OCI-LY1 (cell line): ENCODE results near the gene PLEKHG4.

Experiments
- H2AFZ ChIP-seq: fragments of 200-600 bp; sonication (generic), shearing (Covaris generic); 2 replicates; pipeline ENCODE4 v1.6.0; 2014; ENCODE audit warnings: antibody characterized with exemption, mild to moderate bottlenecking, low read length
- H3F3A ChIP-seq: fragments of 200-600 bp; sonication (generic), shearing (Covaris generic); 2 replicates; pipeline ENCODE4 v1.6.0; 2014; ENCODE audit warnings: mild to moderate bottlenecking, antibody characterized with exemption, low read length, moderate library complexity; ENCODE audit not compliant: insufficient read depth
- H3K27ac ChIP-seq: fragments of 200-600 bp; sonication (generic); 2 replicates; pipeline ENCODE4 v1.5.1; 2014; ENCODE audit warnings: low read length, mixed run types, mild to moderate bottlenecking, low read depth; ENCODE audit not compliant: poor library complexity, severe bottlenecking
- H3K27me3 ChIP-seq: fragments of 200-600 bp; sonication (generic); 2 replicates; pipeline ENCODE4 v1.6.0; 2014; ENCODE audit warnings: antibody characterized with exemption, mild to moderate bottlenecking, low read length, moderate library complexity; ENCODE audit not compliant: insufficient read depth
- H3K36me3 ChIP-seq: fragments of 200-600 bp; sonication (generic); 2 replicates; pipeline ENCODE4 v1.6.1; 2014; ENCODE audit warnings: mild to moderate bottlenecking, antibody characterized with exemption, low read length, moderate library complexity, mixed read lengths; ENCODE audit not compliant: insufficient read depth
- H3K4me1 ChIP-seq: fragments of 200-600 bp; sonication (generic); 2 replicates; pipeline ENCODE4 v1.5.1; 2014; ENCODE audit warnings: mild to moderate bottlenecking, low read length, moderate library complexity; ENCODE audit not compliant: insufficient read depth, severe bottlenecking
- H3K4me2 ChIP-seq: fragments of 200-600 bp; sonication (generic), shearing (Covaris generic); 2 replicates; pipeline ENCODE4 v1.6.1; 2014; ENCODE audit warnings: low read length
- H3K4me3 ChIP-seq: fragments of 200-600 bp; sonication (generic); 2 replicates; pipeline ENCODE4 v1.5.1; 2014; ENCODE audit warnings: low read length, low read depth, mild to moderate bottlenecking, mixed read lengths; ENCODE audit not compliant: poor library complexity, severe bottlenecking
- H3K79me2 ChIP-seq: fragments of 200-600 bp; shearing (Covaris generic); 2 replicates; pipeline ENCODE4 v1.6.1; 2016; ENCODE audit warnings: mixed run types, low read length, mixed read lengths; ENCODE audit not compliant: insufficient read depth
- H3K9ac ChIP-seq: fragments of 200-600 bp; sonication (generic), shearing (Covaris generic); 2 replicates; pipeline ENCODE4 v1.6.1; 2014; ENCODE audit warnings: mild to moderate bottlenecking, low read length, mixed read lengths
- H3K9me2 ChIP-seq: fragments of 200-600 bp; sonication (generic), shearing (Covaris generic); 2 replicates; pipeline ENCODE4 v1.6.1; 2014; ENCODE audit warnings: low read depth, mild to moderate bottlenecking, low read length, mixed read lengths
- H3K9me3 ChIP-seq: fragments of 200-600 bp; shearing (Covaris generic); 2 replicates; pipeline ENCODE4 v1.6.1; 2014; ENCODE audit warnings: low read length, mixed read lengths
- H4K20me1 ChIP-seq: fragments of 200-600 bp; sonication (generic), shearing (Covaris generic); 2 replicates; pipeline ENCODE4 v1.6.0; 2016; ENCODE audit warnings: mild to moderate bottlenecking, low read length; ENCODE audit not compliant: insufficient read depth
- CTCF ChIP-seq: fragments of 200-600 bp; sonication (generic), shearing (Covaris generic); IDR thresholded peaks from 2 replicates; pipeline ENCODE4 v1.5.1; 2017; ENCODE audit warnings: mild to moderate bottlenecking, antibody characterized with exemption, low read length, moderate library complexity, mixed read lengths
- EZH2 ChIP-seq: fragments of 200-600 bp; sonication (generic), shearing (Covaris generic); IDR thresholded peaks from 2 replicates; pipeline ENCODE4 v1.8.0; 2017; ENCODE audit warnings: borderline replicate concordance, mixed run types, mild to moderate bottlenecking, antibody characterized with exemption, low read length, moderate library complexity, mixed read lengths

The PLEKHG4 gene

DNA sequence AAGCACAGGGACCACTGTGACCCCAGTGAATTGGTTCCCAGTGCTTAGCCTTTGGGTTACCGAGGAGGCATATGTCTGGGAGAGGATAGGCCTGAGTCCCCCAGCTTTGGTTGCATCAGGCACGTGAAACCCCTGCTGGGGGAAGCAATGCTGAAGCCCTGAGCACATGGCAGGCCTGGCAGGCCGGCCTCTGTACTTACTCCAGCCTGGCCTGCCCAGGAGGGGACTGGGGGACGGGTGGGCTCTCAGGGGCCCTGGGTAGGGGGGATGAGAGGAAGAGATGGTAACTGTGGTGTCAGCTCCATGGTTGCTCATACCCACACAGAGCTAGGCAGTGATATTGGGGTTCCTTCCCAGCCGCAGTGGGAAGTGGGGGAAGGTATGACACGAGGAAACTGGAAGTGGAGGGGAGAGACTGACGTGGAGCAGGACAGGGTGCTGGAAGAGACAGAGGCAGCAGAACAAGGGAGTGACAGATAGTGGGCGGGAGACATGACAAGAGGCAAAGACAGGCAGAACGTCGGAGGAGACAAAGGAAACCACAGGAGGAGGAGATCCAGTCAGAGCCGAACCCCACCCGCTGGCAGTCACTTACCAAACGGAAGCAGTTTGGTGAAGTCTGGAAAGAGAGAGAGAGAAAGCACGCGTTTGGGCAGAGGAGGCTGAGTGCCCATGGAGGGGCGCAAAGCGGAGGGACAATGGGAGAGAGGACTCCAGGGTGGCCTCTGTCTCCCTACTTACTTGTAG is 43.3 kb upstream of the PLEKHG4 start:
- no peak overlapping the region; the same call in 1 of the 2 replicates for H3K4me2 ChIP-seq
- TF ChIP-seq CTCF (no peak), EZH2 (no peak)

DNA sequence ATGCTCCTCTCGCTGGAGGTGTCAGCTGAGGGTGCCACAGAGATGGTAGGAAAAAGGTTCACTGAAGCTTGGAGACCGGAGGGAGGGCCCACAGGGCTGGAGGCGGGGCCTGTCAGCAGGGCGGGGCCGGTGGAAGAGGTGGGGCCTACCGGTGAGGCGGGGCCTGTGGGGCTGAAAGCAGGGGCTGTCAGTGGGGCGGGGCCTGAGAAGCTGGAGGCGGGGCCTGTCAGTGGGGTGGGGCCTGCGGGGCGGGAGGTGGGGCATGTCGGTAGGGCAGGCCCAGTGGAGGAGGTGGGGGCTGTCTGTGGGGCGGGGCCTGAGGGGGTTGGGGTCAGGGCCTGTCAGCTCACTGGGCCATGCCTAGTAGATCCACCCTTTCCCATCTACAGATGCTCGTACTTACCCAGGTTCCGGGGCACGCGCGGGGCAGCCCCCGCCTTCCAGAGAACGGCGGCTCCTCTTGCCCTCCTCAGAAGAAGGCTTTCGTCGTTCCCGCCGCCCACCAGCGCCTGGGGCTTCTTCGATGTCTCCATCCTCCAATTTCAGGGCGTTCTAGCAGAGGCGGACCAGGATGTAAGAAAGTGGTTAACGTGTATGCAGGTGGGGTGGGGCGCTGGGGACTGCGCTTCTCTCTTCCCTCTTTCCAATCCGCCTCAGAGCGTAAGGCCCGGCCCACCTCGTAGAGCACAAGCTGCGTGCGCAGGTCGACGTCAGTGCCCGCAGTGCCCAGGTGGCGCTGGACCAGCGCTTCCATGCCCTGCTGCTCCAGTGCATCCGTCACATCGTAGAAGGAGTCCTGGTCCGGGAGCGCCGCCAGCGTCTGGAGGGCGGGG is 42.6 kb upstream of the PLEKHG4 start:
- H3K27me3 ChIP-seq: no peaks in the 10 kb centered on the region
- no peak overlapping the region for H3K9ac ChIP-seq
- TF ChIP-seq EZH2 (no peak), CTCF (no peak)
- H2AFZ ChIP-seq: no peak overlapping the region
- no peak overlapping the region for H3K4me3 ChIP-seq
- H3K9me2 ChIP-seq: no peaks in the 10 kb centered on the region
- H3K27ac ChIP-seq: no peak overlapping the region
- H3K79me2 ChIP-seq: no peaks in the 10 kb centered on the region
- H3K4me1 ChIP-seq: no peaks in the 10 kb centered on the region
- no peaks in the 10 kb centered on the region for H4K20me1 ChIP-seq
- H3K36me3 ChIP-seq: peaks cover 6% of the 10 kb centered on the region
- H3K9me3 ChIP-seq: no peaks in the 10 kb centered on the region
- no peaks in the 10 kb centered on the region for H3F3A ChIP-seq
- H3K4me2 ChIP-seq: no peak overlapping the region

More for the DNA sequence above, 43.3 kb upstream of the PLEKHG4 start:
- Histone ChIP-seq H3K4me3 (no peak overlapping the region), H3K9me2 (no peaks in the 10 kb centered on the region), H3K27me3 (no peaks in the 10 kb centered on the region), H3K36me3 (peaks cover 13% of the 10 kb centered on the region), H3K4me1 (no peaks in the 10 kb centered on the region), H3K27ac (no peak overlapping the region), H4K20me1 (no peaks in the 10 kb centered on the region), H3K9ac (no peak overlapping the region), H3K79me2 (no peaks in the 10 kb centered on the region), H3F3A (no peaks in the 10 kb centered on the region), H2AFZ (no peak overlapping the region), H3K9me3 (no peaks in the 10 kb centered on the region)

- Histone ChIP-seq H4K20me1 (no peaks in the 10 kb centered on the region), H3K36me3 (peaks cover 4% of the 10 kb centered on the region; the same call in 1 of the 2 replicates), H3K79me2 (no peaks in the 10 kb centered on the region), H3K4me1 (no peaks in the 10 kb centered on the region), H3K4me2 (no peak overlapping the region), H3K4me3 (no peak overlapping the region), H3F3A (no peaks in the 10 kb centered on the region), H3K9ac (no peak overlapping the region), H3K9me3 (no peaks in the 10 kb centered on the region), H2AFZ (no peak overlapping the region), H3K9me2 (no peaks in the 10 kb centered on the region), H3K27me3 (no peaks in the 10 kb centered on the region), H3K27ac (no peak overlapping the region)
- TF ChIP-seq EZH2: no peak
- TF ChIP-seq CTCF: no peak
These were observed 41.7 kb upstream of the PLEKHG4 start for GRCh38 chr16:67237396-67238277.
